Right ventricle myocardium inferior (tissue), 1 donor: Measurements from ENCODE around the gene EPHA5. TPM values are rescaled to one million over a fixed set of nuclear protein-coding genes. Genes with fewer than 3 reads are reported as not detected.

Source experiments
- ATAC-seq: fragments of 200-7000 bp; cut with Tn5 transposase; one replicate; pipeline ENCODE4 v1.9.1; 2020; ENCODE audit warnings: mild to moderate bottlenecking, moderate library complexity
- DNase-seq: peaks from one replicate; pipeline ENCODE4 v3.0.0; 2021; ENCODE audit errors: missing footprints
- intact Hi-C: fragments of 100-400 bp; cut with DNase I; formaldehyde crosslinking; loops from one replicate; pipeline ENCODE4 v1.11.0; 2022
- total RNA-seq: library from RNA; stranded (reverse); fragmentation: NEBNext Ultra II Directional; extraction: Animal tissue kit (Norgen Biotek cat#: 25700); gene quantifications from one replicate; pipeline ENCODE4 v1.2.1, GENCODE V29; 2021
- donor health status: DM: no; HTN: yes; CAD: no; lungs with severe emphysema.

EPHA5 gene
- total RNA-seq, 1 donor from 2014 or later, result 0.11 TPM

- no peak for DNase-seq
- intact Hi-C loops, result no loop called here
- ATAC-seq, result no peak
Observed at GRCh38 chr4:65521666-65522065, 148.6 kb downstream of the EPHA5 start.

GRCh38 chr4:65515646-65516045 lies 154.6 kb downstream of the EPHA5 start:
- intact Hi-C loops, result no loop called here
- DNase-seq (no peak), ATAC-seq (no peak)

GRCh38 chr4:65510976-65511375 lies 159.3 kb downstream of the EPHA5 start:
- DNase-seq (no peak), ATAC-seq (no peak)
- intact Hi-C loops, result no loop called here

GRCh38 chr4:65508168-65508567 lies 162.1 kb downstream of the EPHA5 start:
- ATAC-seq (no peak), DNase-seq (no peak)
- intact Hi-C loops, result no loop called here

GRCh38 chr4:65502131-65502701 lies 168.1 kb downstream of the EPHA5 start:
- no peak for DNase-seq
- no peak for ATAC-seq
- intact Hi-C loops, result no loop called here

GRCh38 chr4:65498606-65499005 lies 171.7 kb downstream of the EPHA5 start:
- DNase-seq (no peak), ATAC-seq (no peak)
- intact Hi-C loops, result no loop called here

GRCh38 chr4:65495439-65495838 lies 174.8 kb downstream of the EPHA5 start:
- DNase-seq (no peak), ATAC-seq (no peak)
- intact Hi-C loops, result no loop called here

GRCh38 chr4:65482410-65482809 lies 187.9 kb downstream of the EPHA5 start:
- ATAC-seq (no peak), DNase-seq (no peak)
- intact Hi-C loops, result no loop called here

GRCh38 chr4:65472531-65472930 lies 197.8 kb downstream of the EPHA5 start:
- intact Hi-C loops, result no loop called here
- DNase-seq (peak; percentile 48), ATAC-seq (no peak)

- intact Hi-C loops, result no loop called here
- no peak for ATAC-seq
- no peak for DNase-seq
Observed at GRCh38 chr4:65467068-65467680, 203.1 kb downstream of the EPHA5 start.

- DNase-seq, result no peak
- ATAC-seq, result no peak
- intact Hi-C loops, result no loop called here
Observed at GRCh38 chr4:65461781-65462180, 208.5 kb downstream of the EPHA5 start.

GRCh38 chr4:65457011-65457410 lies 213.3 kb downstream of the EPHA5 start:
- ATAC-seq, result no peak
- no peak for DNase-seq
- intact Hi-C loops, result no loop called here

GRCh38 chr4:65456579-65456978 lies 213.7 kb downstream of the EPHA5 start:
- ATAC-seq (no peak), DNase-seq (no peak)
- intact Hi-C loops, result no loop called here

- DNase-seq (no peak), ATAC-seq (no peak)
- intact Hi-C loops, result no loop called here
Observed at GRCh38 chr4:65453398-65453797, 216.9 kb downstream of the EPHA5 start.

- intact Hi-C loops, result no loop called here
- ATAC-seq, result no peak
- no peak for DNase-seq
Observed at GRCh38 chr4:65450899-65451298, 219.4 kb downstream of the EPHA5 start.

GRCh38 chr4:65437102-65437501 lies 233.2 kb downstream of the EPHA5 start:
- DNase-seq (no peak), ATAC-seq (no peak)
- intact Hi-C loops, result no loop called here

- ATAC-seq (no peak), DNase-seq (no peak)
- intact Hi-C loops, result no loop called here
Observed at GRCh38 chr4:65422109-65422508, 248.2 kb downstream of the EPHA5 start.

GRCh38 chr4:65420036-65420435 lies 250.3 kb downstream of the EPHA5 start:
- intact Hi-C loops, result no loop called here
- no peak for DNase-seq
- ATAC-seq, result no peak

GRCh38 chr4:65416891-65417290 lies 253.4 kb downstream of the EPHA5 start:
- ATAC-seq (peak; percentile 87), DNase-seq (no peak)
- intact Hi-C loops, result no loop called here

GRCh38 chr4:65407483-65407882 lies 262.8 kb downstream of the EPHA5 start:
- ATAC-seq, result no peak
- no peak for DNase-seq
- intact Hi-C loops, result no loop called here

GRCh38 chr4:65401083-65401482 lies 269.2 kb downstream of the EPHA5 start:
- intact Hi-C loops, result no loop called here
- ATAC-seq, result no peak
- no peak for DNase-seq
